ENCODE measurements around the gene ELAPOR2.
A peak's percentile ranks its signal among the peaks of the same experiment; 100 is the strongest.
"Not testable (repeated sequence)": the region's sequence is repeated elsewhere in the genome, so short reads cannot be mapped to it uniquely, and the experiment has no call there.

Gene ELAPOR2, protein sequence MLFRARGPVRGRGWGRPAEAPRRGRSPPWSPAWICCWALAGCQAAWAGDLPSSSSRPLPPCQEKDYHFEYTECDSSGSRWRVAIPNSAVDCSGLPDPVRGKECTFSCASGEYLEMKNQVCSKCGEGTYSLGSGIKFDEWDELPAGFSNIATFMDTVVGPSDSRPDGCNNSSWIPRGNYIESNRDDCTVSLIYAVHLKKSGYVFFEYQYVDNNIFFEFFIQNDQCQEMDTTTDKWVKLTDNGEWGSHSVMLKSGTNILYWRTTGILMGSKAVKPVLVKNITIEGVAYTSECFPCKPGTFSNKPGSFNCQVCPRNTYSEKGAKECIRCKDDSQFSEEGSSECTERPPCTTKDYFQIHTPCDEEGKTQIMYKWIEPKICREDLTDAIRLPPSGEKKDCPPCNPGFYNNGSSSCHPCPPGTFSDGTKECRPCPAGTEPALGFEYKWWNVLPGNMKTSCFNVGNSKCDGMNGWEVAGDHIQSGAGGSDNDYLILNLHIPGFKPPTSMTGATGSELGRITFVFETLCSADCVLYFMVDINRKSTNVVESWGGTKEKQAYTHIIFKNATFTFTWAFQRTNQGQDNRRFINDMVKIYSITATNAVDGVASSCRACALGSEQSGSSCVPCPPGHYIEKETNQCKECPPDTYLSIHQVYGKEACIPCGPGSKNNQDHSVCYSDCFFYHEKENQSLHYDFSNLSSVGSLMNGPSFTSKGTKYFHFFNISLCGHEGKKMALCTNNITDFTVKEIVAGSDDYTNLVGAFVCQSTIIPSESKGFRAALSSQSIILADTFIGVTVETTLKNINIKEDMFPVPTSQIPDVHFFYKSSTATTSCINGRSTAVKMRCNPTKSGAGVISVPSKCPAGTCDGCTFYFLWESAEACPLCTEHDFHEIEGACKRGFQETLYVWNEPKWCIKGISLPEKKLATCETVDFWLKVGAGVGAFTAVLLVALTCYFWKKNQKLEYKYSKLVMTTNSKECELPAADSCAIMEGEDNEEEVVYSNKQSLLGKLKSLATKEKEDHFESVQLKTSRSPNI

GRCh38 chr7:87059525-87060287 lies at the start of gene ELAPOR2:
Gene ELAPOR2, minus strand, starts transcription at chr7:87059654. Its CDS starts 141 bp downstream, at chr7:87059513.
- TF ChIP-seq, protein P1, sequence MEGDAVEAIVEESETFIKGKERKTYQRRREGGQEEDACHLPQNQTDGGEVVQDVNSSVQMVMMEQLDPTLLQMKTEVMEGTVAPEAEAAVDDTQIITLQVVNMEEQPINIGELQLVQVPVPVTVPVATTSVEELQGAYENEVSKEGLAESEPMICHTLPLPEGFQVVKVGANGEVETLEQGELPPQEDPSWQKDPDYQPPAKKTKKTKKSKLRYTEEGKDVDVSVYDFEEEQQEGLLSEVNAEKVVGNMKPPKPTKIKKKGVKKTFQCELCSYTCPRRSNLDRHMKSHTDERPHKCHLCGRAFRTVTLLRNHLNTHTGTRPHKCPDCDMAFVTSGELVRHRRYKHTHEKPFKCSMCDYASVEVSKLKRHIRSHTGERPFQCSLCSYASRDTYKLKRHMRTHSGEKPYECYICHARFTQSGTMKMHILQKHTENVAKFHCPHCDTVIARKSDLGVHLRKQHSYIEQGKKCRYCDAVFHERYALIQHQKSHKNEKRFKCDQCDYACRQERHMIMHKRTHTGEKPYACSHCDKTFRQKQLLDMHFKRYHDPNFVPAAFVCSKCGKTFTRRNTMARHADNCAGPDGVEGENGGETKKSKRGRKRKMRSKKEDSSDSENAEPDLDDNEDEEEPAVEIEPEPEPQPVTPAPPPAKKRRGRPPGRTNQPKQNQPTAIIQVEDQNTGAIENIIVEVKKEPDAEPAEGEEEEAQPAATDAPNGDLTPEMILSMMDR (IDR thresholded peaks at IDR 0.05): peak; percentile 55
- no peak for TF ChIP-seq ZFX (IDR thresholded peaks at IDR 0.05; ENCODE audit: borderline replicate concordance)
- H3K27ac ChIP-seq: no peak within 1 kb of the TSS

GRCh38 chr7:87107949-87108776 lies 48.7 kb upstream of the ELAPOR2 start:
- H3K27ac ChIP-seq: no peak overlapping the region
- TF ChIP-seq ZFX (IDR thresholded peaks at IDR 0.05; ENCODE audit: borderline replicate concordance): no peak
- TF ChIP-seq, protein P1 (IDR thresholded peaks at IDR 0.05): no peak

GRCh38 chr7:87106974-87107612 lies 47.6 kb upstream of the ELAPOR2 start:
- no peak overlapping the region for H3K27ac ChIP-seq
- no peak for TF ChIP-seq ZFX (IDR thresholded peaks at IDR 0.05; ENCODE audit: borderline replicate concordance)
- TF ChIP-seq, protein P1 (IDR thresholded peaks at IDR 0.05): no peak

DNA sequence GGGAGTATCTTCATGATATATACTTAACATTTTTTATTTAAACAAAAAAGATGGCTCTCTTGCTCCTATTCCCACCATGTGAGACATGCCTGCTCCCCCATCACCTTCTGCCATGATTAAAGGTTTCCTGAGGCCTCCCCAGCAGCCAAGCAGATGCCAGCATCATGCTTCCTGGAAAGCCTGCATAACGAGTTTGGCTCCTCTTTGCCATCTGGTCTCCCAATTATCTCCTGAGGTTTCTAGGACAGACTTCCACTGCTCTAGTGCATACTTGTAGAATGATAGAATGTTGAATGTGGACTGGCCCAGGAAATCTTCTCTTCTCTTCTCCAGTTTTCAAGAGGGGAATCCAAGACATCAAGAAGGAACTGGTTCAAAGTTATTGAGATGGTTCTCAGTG lies 45.9 kb upstream of the ELAPOR2 start:
- no peak for TF ChIP-seq ZFX (IDR thresholded peaks at IDR 0.05; ENCODE audit: borderline replicate concordance)
- TF ChIP-seq, protein P1 (IDR thresholded peaks at IDR 0.05): no peak

DNA sequence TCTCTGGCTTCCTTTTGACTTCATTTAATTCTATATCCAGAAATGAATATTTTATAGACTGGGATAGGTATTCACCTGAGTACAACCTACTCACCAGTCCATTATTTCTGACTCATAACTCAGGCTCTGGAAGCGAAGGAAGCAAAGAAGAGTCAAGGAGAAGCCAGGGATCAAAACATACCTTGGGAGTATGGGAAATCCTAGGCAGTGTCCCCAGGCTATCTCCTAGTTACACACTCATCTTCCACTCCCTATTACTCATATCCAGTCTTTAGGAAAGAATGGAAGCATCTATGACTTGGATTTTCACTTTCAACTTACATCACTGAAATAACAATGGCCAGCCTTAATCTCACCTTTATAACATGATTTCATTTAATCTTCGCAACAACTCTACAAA lies 40.9 kb upstream of the ELAPOR2 start:
- TF ChIP-seq, protein P1 (IDR thresholded peaks at IDR 0.05): no peak
- no peak for TF ChIP-seq ZFX (IDR thresholded peaks at IDR 0.05; ENCODE audit: borderline replicate concordance)
- no peak overlapping the region for H3K27ac ChIP-seq

More for the DNA sequence above, 45.9 kb upstream of the ELAPOR2 start:
- H3K27ac ChIP-seq: no peak overlapping the region

DNA sequence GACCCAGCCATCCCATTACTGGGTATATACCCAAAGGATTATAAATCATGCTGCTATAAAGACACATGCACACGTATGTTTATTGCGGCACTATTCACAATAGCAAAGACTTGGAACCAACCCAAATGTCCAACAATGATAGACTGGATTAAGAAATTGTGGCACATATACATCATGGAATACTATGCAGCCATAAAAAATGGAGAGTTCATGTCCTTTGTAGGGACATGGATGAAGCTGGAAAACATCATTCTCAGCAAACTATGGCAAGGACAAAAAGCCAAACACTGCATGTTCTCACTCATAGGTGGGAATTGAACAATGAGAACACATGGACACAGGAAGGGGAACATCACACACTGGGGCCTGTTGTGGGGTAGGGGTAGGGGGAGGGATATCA lies 37.9 kb upstream of the ELAPOR2 start:
- H3K27ac ChIP-seq: not testable (repeated sequence)

Data from 22Rv1 (cell line).